GM12801 (cell line): ENCODE results near the gene GMPPB.

ENCODE experiments used
- CTCF ChIP-seq: IDR thresholded peaks from one replicate; pipeline ENCODE4 v1.5.1; 2011; ENCODE audit warnings: control low read depth; ENCODE audit not compliant: insufficient read length; ENCODE audit errors: extremely low read depth

GMPPB gene

GRCh38 chr3:49709852-49710251 lies 13.9 kb downstream of the GMPPB start:
- no peak for TF ChIP-seq CTCF

GRCh38 chr3:49707113-49707480 lies 16.7 kb downstream of the GMPPB start:
- TF ChIP-seq CTCF: no peak

- no peak for TF ChIP-seq CTCF
These were observed 17.2 kb downstream of the GMPPB start for GRCh38 chr3:49706456-49707112.

- no peak for TF ChIP-seq CTCF
These were observed 18.3 kb downstream of the GMPPB start for GRCh38 chr3:49705390-49705960.

- no peak for TF ChIP-seq CTCF
These were observed 19.1 kb downstream of the GMPPB start for GRCh38 chr3:49704629-49705028.

GRCh38 chr3:49703956-49704355 lies 19.8 kb downstream of the GMPPB start:
- no peak for TF ChIP-seq CTCF

- TF ChIP-seq CTCF: no peak
These were observed 20.3 kb downstream of the GMPPB start for GRCh38 chr3:49703443-49703927.
